Rectal smooth muscle tissue (tissue), 1 donor: ENCODE measurements around the gene PRMT7.

Experiments
- H3K27ac ChIP-seq: one replicate; pipeline ENCODE4 v1.7.0; 2013; ENCODE audit warnings: low read depth, low read length, inconsistent platforms
- H3K27me3 ChIP-seq: one replicate; pipeline ENCODE4 v1.7.0; 2013; ENCODE audit warnings: low read length; ENCODE audit not compliant: control insufficient read depth, insufficient read depth
- H3K36me3 ChIP-seq: one replicate; pipeline ENCODE4 v1.7.0; 2013; ENCODE audit warnings: low read length; ENCODE audit not compliant: control insufficient read depth, insufficient read depth
- H3K4me1 ChIP-seq: one replicate; pipeline ENCODE4 v1.7.0; 2013; ENCODE audit warnings: low read length; ENCODE audit not compliant: control insufficient read depth, insufficient read depth
- H3K4me3 ChIP-seq: one replicate; pipeline ENCODE4 v1.7.0; 2013; ENCODE audit warnings: low read length
- H3K9ac ChIP-seq: one replicate; pipeline ENCODE4 v1.7.0; 2013; ENCODE audit warnings: low read length

PRMT7 gene

GRCh38 chr16:68380676-68381362 is 70.0 kb downstream of the PRMT7 start:
- Histone ChIP-seq H3K27ac (no peak overlapping the region), H3K9ac (no peak overlapping the region), H3K4me3 (no peak overlapping the region), H3K27me3 (no peaks in the 10 kb centered on the region), H3K4me1 (no peaks in the 10 kb centered on the region), H3K36me3 (no peaks in the 10 kb centered on the region)

DNA sequence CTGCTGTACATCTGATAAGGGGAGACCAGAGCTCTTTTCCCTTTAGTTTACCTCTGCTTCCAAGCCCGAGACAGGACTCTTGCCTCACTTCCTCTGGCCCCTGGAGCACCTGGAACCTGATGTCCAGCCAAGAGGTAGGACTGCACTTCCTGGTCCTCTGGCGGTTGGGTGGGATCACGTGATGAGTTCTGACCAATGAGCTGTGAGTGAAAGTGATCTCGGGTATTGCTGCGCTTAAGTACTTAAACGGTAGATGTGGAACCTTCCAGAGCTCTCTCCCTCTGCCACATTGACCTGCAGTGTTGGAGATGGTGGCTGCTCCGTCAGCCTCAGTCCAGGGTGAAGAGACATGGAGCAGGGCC is 70.5 kb downstream of the PRMT7 start:
- no peaks in the 10 kb centered on the region for H3K36me3 ChIP-seq
- no peaks in the 10 kb centered on the region for H3K27me3 ChIP-seq
- no peak overlapping the region for H3K9ac ChIP-seq
- H3K27ac ChIP-seq, result no peak overlapping the region
- H3K4me3 ChIP-seq, result no peak overlapping the region
- H3K4me1 ChIP-seq, result no peaks in the 10 kb centered on the region

- Histone ChIP-seq H3K27ac (no peak overlapping the region), H3K4me3 (no peak overlapping the region), H3K27me3 (no peaks in the 10 kb centered on the region), H3K9ac (no peak overlapping the region), H3K36me3 (no peaks in the 10 kb centered on the region), H3K4me1 (no peaks in the 10 kb centered on the region)
Measured at GRCh38 chr16:68382296-68382718, 71.5 kb downstream of the PRMT7 start.

DNA sequence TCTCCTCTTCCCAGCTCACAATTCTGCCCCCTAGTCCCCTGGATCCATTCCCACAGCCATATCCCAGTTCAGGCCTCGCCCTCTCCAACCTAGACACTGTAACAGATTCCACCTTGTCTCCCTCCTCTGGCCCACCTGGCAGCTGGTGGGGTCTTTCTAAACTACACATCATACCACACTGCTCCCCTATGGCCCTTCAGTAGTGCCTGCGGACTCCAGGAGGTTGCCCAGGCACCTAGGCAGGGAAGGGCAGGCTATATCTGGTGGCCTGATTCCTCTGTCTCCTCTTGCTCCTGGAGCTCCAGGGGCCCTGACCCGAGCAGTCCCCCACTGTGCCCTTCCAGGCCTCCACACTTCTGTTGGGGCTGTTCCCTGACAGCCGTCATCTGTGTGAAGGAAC is 73.0 kb downstream of the PRMT7 start:
- Histone ChIP-seq H3K4me1 (no peaks in the 10 kb centered on the region), H3K27ac (no peak overlapping the region), H3K9ac (peak overlapping the region; percentile 10), H3K36me3 (no peaks in the 10 kb centered on the region), H3K27me3 (no peaks in the 10 kb centered on the region), H3K4me3 (no peak overlapping the region)

GRCh38 chr16:68384288-68385161 is 73.7 kb downstream of the PRMT7 start:
- Histone ChIP-seq H3K4me3 (no peak overlapping the region), H3K9ac (no peak overlapping the region), H3K36me3 (no peaks in the 10 kb centered on the region), H3K27me3 (no peaks in the 10 kb centered on the region), H3K4me1 (no peaks in the 10 kb centered on the region), H3K27ac (no peak overlapping the region)

DNA sequence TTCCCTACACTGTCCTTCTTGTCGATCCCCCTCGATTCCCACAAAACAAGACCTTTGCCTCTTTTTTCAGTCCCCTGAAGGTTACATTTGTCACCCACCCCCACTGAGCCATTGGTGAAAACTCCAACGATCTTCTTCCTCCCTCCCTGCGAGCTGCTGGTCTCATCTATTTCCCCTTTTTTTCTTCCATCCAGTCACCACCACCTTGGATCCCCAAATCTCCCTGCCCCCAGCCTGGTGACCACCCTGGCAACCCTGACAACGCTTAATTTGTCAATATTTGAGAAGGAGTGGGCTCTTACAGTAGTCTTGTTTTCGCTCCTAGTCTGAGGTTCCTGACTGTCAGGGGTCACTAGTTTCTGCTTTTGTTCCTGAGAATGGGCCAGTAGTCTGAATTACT is 74.6 kb downstream of the PRMT7 start:
- Histone ChIP-seq H3K27ac (no peak overlapping the region), H3K4me3 (peak overlapping the region; percentile 28), H3K36me3 (no peaks in the 10 kb centered on the region), H3K4me1 (no peaks in the 10 kb centered on the region), H3K9ac (no peak overlapping the region), H3K27me3 (no peaks in the 10 kb centered on the region)

DNA sequence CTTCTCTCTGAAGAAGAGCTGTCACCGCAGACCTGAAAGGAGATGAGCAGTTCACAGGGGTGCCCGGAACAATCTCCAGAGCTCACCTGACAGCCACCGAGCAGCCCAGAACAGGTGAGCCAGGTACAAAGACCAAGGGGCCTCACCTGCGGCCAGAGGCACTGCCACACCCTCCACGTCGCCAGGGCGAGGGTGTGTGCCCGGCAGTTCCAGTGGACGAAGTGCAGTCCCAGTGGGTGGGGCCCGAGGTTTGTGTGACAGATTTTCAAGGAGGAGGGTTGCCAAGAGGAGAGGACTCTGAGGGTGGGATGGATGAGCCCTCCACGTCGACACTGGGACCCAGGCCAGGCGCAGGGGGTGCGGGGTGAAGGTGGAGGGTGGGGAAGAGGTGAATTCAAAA is 75.8 kb downstream of the PRMT7 start:
- Histone ChIP-seq H3K4me1 (no peaks in the 10 kb centered on the region), H3K27ac (no peak overlapping the region), H3K4me3 (no peak overlapping the region), H3K27me3 (no peaks in the 10 kb centered on the region), H3K36me3 (no peaks in the 10 kb centered on the region), H3K9ac (no peak overlapping the region)

DNA sequence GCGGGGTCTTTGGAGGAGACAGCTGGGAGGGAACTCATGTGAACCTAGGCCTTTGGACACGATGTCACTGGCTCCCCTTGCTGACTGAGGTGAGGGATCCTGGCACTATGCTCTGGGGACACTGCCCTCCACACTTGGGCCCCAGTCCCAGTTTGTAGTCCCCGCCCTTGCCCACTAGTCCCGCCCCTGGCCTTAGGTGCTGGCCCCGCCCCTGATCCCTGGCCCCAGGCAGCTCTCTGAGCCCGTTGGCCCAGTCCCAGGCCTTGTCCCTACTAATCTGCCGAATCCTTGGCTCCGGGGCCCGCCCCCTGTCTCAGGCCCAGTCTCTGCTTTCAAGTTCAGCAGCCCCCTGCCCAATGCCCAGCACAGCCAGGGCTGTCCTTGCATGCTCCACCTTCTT is 76.5 kb downstream of the PRMT7 start:
- no peak overlapping the region for H3K27ac ChIP-seq

DNA sequence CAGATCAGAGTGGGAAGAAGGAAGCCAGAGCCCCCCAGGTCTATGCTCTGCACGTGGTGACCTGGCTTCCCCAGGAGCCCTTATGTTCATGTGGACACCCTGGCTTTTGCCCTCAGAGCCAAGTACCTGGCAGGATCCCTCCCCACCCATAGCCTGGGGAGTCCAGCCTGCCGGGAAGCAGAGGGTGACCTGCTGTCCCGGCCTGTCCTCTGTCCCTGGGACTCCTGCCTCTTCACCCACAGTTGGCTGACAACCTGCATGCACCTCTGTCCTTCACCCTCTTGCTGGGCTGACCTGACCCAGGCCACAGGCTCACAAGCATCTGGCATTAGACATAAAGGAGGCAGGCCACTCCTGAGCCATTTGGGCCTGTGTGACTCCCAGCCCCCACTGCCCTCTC is 77.3 kb downstream of the PRMT7 start:
- H3K27me3 ChIP-seq, result no peaks in the 10 kb centered on the region
- no peaks in the 10 kb centered on the region for H3K4me1 ChIP-seq
- no peak overlapping the region for H3K4me3 ChIP-seq
- H3K27ac ChIP-seq, result no peak overlapping the region
- no peak overlapping the region for H3K9ac ChIP-seq
- H3K36me3 ChIP-seq, result no peaks in the 10 kb centered on the region

More for the DNA sequence above, 76.5 kb downstream of the PRMT7 start:
- Histone ChIP-seq H3K27me3 (no peaks in the 10 kb centered on the region), H3K36me3 (no peaks in the 10 kb centered on the region), H3K9ac (no peak overlapping the region), H3K4me1 (no peaks in the 10 kb centered on the region), H3K4me3 (no peak overlapping the region)

DNA sequence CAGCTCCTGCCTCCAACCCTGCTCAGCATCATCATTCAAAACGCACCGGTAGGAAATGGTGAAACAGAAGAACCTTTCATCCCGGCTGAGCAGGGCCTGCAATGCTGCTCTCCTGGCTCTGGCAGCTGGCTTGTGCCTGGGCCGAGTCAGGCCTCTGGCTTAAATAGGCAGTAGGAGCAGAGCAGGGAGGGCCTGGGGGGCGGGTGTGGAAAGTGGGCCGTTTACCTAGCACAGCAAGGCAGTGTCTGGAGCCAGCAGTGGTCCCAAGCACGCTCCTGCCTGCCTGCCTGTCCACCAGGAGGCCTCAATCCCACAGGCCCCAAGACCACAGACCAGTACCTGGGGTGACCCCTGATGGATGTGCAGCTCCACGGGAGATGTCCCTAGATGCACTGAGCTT is 78.2 kb downstream of the PRMT7 start:
- Histone ChIP-seq H3K36me3 (no peaks in the 10 kb centered on the region), H3K27ac (no peak overlapping the region), H3K4me3 (no peak overlapping the region), H3K4me1 (no peaks in the 10 kb centered on the region), H3K9ac (no peak overlapping the region), H3K27me3 (no peaks in the 10 kb centered on the region)

DNA sequence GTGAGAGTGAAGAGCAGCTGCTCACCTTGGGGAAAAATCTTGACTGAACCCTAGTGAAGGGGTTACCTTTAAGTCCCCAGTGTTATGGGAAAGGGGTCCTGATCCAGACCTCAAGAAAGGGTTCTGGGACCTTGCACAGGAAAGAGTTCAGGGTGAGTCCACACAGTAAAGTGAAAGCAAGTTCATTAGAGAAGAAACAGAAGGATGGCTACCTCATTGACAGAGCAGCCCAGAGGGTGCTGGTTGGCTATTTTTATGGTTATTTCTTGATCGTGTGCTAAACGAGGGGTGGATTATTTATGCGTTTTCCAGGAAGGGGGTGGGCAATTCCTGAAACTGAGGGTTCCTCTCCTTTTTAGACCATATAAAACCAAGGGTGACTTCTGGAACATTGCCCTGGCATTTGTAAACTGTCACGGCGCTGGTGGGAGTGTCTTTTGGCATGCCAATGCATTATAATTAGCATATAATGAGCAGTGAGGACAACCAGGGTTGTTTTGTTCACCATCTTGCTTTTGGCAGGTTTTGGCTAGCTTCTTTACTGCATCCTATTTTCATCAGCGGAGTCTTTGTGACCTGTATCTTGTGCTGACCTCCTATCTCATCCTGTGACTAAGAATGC is 79.0 kb downstream of the PRMT7 start:
- H3K9ac ChIP-seq, result no peak overlapping the region
- H3K27ac ChIP-seq, result no peak overlapping the region
- no peaks in the 10 kb centered on the region for H3K27me3 ChIP-seq
- H3K4me3 ChIP-seq, result no peak overlapping the region
- H3K36me3 ChIP-seq, result no peaks in the 10 kb centered on the region
- no peaks in the 10 kb centered on the region for H3K4me1 ChIP-seq

GRCh38 chr16:68393333-68393732 is 82.5 kb downstream of the PRMT7 start:
- H3K36me3 ChIP-seq, result no peaks in the 10 kb centered on the region
- H3K4me1 ChIP-seq, result no peaks in the 10 kb centered on the region
- no peak overlapping the region for H3K9ac ChIP-seq
- no peaks in the 10 kb centered on the region for H3K27me3 ChIP-seq
- H3K4me3 ChIP-seq, result no peak overlapping the region
- no peak overlapping the region for H3K27ac ChIP-seq
